Fibroblast of skin of left biceps (primary cell): ENCODE measurements around the gene TMEM45A.

Source experiments
- DNase-seq, 2 experiments: peaks; one replicate each; pipeline ENCODE4 v3.0.0-alpha.2; 2013; ENCODE audit warnings: low read depth in 2 of 2

Gene TMEM45A

GRCh38 chr3:100613721-100614390, 121.4 kb downstream of the TMEM45A start:
- DNase-seq, result no peak

- DNase-seq, result no peak
Measured at GRCh38 chr3:100614941-100615340, 122.5 kb downstream of the TMEM45A start.

GRCh38 chr3:100615684-100616083, 123.3 kb downstream of the TMEM45A start:
- DNase-seq, result peak; percentile 30 to 31

- DNase-seq, result no peak
Measured at GRCh38 chr3:100621251-100621650, 128.8 kb downstream of the TMEM45A start.
